NCI-H2227 (cell line): ENCODE results near the gene STK38L.

Experiments
- DNase-seq: peaks from one replicate; lab custom pipeline; 2025; ENCODE audit not compliant: unreplicated experiment; lab: John Stamatoyannopoulos, UW

STK38L gene

GRCh38 chr12:27243804-27244688 is at the start of gene STK38L:
Gene STK38L (plus strand): TSS chr12:27244286. CDS start chr12:27297721, 53,435 bp downstream.
- peak; percentile 97 for DNase-seq

DNA sequence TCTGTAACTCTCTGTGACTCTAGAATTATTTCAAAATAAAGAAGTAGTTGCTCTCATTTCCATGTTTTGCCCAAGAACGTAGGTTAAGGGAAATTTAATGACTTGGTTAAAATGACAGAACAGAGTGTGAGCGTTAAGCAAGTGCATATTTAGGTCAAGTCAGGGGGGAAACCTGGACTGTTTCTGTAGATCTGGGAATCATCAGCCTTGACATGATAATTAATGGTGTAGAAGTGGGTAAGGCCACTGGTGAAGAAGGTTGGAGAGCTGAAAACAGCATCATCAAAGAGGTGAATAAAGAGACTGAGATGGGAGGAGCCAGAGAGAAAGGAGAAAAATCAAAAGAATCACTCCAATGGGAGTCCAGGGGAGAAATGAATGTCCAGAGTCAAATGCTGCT is 49.4 kb upstream of the STK38L start:
- DNase-seq = peak; percentile 36

- no peak for DNase-seq
These were observed 46.0 kb upstream of the STK38L start for GRCh38 chr12:27198036-27198435.

- no peak for DNase-seq
These were observed 44.3 kb upstream of the STK38L start for GRCh38 chr12:27199638-27200300.

DNA sequence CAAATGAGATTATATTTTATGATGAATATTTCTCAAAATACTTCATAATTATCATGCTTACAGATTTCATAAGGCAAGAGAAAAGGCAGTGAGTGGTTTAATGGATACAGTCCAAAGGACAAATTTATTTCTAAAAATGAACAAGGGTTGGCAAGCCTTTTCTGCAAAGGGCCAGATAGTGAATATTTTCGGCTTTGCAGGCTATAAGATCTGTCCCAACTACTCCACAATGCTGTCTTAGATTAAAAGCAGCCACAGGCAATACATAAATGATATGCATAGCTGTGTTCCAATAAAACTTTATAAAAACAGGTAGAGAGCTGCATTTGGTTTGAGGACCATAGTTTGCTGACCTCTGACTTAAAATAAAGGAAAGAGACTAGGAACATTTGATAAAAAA is 42.9 kb upstream of the STK38L start:
- no peak for DNase-seq

- no peak for DNase-seq
These were observed 37.1 kb upstream of the STK38L start for GRCh38 chr12:27206801-27207502.

DNA sequence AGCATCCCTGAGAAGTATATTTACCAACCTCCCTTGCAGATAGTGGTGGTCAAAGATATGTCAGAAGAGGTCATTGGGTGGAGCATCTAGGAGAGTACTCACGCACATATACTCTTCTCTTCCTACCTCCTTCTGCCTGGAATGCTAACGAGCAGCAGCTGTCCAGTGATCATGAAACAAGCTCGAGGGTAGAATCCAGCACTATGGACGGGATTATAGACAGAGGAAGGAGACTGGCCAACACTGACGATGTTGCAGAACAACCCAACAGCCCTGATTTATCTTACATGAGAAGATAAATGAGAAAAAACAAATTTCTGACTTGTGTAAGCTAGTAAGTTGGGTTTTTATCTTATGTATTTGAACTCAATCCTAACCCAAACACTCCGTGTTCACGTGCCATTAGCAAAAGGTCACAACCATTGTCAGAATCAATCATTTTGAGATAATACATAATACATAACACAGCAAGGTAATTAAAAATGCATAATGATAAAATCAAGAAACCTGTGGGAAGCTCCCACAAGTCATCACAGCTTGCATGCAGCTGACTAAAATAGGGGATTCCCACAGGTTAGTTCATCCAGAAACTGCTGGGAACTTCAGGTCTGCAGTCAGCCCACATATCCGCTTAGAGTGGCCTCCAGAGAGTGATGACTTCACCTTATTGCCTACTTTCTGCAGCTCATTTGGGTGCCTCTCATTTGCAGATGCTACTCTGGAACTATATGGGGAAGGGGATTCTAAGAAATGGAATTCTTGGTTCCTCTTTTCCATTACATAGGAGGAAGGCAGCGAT is 36.3 kb upstream of the STK38L start:
- DNase-seq = no peak

- DNase-seq = no peak
These were observed 35.7 kb upstream of the STK38L start for GRCh38 chr12:27208414-27208750.

DNA sequence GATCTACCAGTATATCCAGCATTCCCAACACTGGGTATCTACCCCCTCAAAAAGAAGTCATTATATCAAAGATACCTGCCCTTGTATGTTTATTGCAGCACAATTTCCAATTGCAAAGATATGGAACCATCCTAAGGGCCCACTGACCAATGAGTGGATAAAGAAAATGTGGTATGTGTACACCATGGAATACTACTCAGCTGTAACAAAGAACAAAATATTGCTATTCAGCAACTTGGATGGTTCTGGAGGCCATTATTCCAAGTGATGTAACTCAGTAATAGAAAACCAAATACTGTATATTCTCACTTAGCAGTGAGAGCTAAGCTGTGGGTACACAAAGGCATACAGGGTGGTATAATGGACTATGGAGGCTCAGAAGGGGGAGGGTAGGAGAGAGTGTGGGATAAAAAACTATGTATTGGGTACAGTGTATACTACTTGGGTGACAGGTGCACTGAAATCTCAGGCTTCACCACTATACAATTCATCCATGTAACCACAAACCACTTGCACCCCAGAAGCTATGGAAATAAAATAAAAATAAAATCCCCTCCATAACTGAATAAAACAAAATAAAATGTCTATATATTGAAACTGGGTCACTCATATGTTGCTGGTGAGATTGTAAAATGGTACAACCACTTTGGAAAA is 34.7 kb upstream of the STK38L start:
- no peak for DNase-seq

DNA sequence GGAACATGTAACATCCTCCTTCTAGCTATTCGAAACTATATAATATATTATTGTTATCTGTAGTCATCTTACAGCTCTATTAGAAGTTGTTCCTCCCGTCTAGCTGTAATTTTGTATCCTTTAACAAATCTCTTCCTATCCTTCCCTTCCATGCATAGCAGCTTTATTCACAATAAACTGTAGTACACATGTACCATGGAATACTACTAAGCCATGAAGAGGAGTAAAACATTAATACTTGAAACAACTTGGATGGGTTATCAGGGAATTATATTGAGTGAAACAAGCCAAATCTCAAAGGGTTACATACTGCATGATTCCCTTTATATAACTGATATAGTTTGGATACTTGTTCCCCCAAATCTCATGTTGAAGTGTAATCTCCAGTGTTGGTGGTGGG is 33.9 kb upstream of the STK38L start:
- DNase-seq = no peak

GRCh38 chr12:27212861-27213260 is 31.2 kb upstream of the STK38L start:
- no peak for DNase-seq

GRCh38 chr12:27213304-27213703 is 30.8 kb upstream of the STK38L start:
- no peak for DNase-seq

DNA sequence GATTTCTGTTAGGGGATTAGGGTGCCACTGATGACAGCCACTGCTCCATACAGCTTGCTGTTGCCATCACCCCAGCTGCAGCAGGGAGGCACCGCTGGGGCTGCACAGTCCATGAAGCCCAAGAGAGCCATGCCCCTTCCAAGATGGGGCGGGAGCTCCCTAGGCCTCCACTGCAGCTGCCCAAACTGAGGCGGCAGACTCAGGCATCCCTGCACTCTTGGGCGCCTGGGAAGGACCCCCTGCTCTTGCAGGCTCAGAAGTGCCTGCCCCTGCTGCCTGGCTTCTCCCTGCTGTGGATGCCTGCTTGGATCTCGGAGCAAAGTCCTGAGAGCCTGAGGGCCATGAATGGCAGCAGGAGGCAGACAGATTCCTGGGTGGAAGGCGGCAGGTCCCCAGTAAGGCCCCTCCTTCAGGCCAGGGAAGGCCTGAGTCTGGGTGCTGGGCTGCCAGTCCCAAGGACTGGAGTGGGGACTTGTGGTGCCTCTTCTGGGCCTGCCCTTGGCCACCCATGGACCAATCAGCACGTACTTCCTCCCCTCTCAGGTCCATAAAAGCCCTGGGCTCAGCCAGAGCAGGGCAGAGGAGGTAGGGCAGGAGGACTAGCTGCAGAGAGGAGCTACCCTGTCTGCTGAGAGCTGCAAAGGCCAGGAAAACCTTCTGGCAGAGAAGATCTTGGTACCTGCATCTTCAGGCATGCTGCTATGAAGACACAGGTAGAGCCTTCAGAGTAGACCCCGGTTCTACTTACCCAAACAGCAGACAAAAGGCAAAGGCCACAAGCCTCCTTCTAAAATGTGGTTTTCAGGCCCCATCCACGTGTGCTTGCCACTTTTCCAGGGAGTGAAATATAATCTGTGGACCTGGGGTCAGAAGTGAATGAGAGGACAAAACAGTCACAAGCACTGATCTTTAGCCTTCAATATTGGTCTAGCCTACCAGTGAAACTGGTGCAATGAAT is 30.0 kb upstream of the STK38L start:
- DNase-seq = no peak

DNA sequence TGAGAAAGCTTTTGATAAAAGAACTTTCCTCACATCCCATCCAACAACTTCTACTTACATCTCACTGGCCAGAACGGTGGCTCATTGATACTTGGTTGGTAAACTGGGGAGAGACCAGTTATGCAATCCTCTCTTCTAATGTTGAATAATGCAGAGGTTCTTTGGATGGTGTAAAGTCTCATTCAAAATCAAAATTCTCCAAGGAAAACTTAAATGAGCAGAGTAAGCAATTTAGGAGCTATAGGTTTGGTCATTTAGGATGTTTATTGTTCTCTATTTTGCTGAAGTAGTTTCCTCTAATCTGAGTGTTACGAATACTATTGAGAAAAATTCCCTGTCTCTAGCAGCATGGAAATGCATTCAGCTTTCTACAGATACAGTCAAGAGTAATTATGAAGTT is 26.5 kb upstream of the STK38L start:
- DNase-seq = no peak

DNA sequence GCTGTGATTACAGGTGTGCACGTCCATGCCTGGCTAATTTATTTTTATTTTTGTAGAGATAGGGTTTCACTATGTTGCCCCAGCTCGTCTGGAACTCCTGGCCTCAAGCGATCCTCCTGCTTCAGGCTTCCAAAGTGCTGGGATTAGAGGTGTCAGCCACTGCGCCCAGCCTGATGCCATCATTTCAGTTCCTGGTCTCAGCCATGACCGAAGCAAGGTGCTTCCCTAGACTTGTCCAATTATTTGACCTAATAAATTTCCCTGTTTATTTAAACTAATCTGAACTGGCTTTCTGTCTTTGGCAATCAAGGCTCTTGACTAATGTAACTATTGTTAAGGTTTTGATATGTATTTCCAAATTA is 24.4 kb upstream of the STK38L start:
- DNase-seq = no peak

GRCh38 chr12:27220055-27220987 is 23.8 kb upstream of the STK38L start:
- no peak for DNase-seq

GRCh38 chr12:27220988-27221345 is 23.1 kb upstream of the STK38L start:
- DNase-seq = no peak

GRCh38 chr12:27221625-27222387 is 22.3 kb upstream of the STK38L start:
- DNase-seq = no peak
